ENCODE measurements around the gene RALGDS.
A peak's percentile ranks its signal among the peaks of the same experiment; 100 is the strongest.

The RALGDS gene

DNA sequence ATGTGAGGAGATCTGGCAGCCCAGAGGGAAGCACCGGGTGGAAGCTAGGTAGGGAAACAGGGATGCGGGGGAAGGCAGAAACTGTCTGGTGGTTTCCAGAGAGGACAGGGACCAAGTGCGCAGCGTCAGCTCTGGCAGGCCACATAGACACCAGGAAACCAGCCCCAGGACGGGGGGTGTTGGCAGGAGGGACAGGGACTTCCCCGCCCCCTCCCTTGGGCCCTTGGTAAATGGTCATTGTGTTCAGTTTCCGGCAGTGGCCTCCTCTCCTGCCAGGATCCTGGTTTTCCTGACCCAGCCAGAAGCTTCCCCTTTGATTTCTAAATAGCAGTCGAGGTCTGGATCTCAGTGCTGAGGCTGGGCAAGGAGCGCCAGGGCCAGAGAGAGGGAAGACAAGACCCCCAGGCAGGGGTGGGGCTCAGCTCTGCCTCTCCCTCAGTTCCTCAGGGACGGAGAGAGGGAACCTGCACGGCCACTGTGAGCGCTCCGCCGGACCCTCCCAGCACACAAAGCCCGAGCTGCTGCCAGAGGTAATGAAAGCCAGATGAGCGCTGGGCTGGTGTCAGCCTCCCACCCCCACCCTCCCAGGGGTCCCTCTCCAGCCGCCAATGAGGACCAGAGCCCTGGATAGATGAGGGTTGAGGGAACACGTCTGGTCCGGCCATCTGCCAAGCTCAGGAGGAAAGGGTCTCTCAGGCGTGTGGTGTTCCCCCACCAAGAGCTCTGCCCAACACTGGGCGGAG, 1.8 kb downstream of the RALGDS start:
- DNase-seq = no peak

DNA sequence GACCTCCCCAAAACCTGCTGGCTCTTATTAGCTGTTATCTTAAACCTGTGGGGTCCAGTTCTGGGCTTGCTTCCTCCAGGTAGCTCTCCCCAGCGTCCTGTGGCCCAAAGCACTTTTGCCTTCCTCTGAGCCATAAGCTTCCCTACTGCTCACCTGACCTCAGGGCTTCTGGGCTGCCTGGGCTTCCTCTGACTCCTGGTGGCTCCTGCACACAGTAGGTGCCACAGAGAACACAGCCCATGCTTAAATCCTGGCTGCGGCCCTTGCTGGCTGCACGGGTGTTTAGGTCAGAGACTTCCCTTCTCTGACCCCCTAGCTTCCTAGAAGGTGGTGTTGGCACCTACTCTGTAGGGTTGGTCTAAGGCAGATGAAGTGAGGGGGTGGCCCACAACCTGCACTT, 2.5 kb downstream of the RALGDS start:
- no peak for DNase-seq

DNA sequence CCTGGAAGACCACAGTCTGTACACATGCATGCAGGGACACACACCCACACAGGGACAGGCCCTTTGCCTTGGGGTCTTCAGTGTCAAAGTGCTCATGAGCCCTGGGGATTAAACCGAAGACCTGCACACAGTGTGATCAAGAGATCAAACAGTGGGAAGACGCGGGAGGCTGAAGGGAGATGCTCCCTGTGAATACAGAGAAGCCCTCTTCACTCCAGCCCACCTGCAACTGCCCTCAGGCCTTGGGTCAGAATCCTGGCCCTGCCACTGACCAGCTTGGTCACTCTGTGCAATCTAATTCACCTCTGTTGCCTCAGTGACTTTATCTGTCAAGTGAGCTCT, 2.9 kb downstream of the RALGDS start:
- DNase-seq = no peak

DNA sequence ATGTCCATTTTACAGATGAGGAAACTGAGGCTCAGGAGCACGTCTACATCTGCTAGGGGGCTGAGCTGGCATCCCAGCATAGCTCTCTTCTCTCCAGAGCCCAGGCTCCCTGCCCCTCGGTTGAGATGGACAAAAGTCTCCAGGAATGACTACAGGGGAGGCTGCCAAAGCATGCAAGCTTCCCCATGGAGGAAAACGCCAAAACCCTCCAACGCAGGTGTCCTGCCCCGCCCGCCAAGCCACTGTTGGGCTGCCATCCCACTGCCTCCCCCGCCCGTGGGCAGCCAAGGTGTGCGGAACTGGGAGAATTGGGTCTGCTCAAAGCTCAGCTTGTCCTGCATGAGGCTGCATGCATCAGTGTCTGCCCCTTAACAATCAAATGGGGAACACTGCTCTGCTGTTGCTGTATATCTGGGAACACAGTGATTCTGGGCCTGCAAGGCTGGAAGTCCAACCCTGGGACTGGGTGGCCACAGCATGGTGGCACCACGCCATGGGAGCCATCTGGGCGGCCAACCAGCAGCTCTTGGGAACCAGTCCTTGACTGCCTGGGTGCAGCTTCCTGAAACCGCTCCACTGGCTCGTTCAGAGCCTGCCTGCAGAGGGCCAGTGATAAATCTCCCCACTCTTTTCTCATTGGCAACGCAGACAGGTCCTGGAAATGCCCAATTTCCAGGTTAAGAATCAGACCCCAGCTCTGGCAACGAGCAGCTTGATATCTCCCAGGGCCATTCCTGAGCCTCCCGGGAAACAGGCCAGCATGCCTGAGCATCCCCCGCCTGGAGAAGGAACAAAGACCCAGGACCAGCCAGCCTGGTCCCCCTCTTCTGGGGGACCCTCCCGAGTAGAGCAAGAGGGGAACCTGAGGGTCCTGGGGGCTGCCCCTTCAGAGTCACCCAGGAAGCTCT, 3.5 kb downstream of the RALGDS start:
- DNase-seq = no peak

DNA sequence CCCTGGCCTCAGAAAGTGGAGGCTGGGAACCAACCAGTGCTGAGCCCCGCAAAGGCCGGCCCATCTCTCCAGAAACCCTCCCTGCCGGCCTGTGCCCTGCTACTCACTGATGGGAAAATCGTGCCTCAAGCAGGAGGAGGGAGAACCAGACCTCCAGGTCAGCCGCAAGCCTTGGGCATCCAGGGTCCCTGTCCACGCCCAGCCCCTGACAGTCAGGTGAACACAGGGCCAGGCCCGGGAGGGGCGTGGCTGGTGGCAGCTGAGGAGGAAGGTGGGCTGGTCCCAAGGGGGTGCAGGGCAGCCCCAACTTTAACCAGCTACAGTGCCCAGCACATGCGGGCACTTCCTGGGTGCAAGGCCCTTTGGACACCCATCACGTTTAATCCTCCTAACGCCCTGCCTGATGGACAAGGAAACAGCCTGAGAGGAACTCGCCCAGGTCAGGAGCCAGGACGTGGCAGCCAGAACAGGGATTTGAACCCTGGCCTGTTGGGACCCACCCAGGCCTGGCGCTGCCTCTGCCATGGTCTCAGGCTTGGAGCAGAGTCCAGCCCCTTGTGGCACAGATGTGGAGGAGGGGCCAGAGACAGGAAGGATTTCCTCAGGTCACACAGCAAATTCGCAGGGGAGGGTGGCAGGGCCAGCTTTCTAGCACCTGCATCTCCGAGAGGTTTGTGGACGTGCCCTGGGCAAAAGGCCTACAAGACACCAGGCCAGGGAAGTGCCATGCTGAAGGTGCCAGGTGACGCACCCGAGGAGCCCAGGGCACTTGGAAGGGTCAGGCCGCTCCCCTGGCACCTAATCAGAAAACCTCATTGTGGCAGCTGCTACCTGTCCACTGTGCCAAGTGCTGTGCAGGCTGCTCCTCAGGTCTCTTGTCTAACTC, 4.5 kb downstream of the RALGDS start:
- DNase-seq = no peak

DNA sequence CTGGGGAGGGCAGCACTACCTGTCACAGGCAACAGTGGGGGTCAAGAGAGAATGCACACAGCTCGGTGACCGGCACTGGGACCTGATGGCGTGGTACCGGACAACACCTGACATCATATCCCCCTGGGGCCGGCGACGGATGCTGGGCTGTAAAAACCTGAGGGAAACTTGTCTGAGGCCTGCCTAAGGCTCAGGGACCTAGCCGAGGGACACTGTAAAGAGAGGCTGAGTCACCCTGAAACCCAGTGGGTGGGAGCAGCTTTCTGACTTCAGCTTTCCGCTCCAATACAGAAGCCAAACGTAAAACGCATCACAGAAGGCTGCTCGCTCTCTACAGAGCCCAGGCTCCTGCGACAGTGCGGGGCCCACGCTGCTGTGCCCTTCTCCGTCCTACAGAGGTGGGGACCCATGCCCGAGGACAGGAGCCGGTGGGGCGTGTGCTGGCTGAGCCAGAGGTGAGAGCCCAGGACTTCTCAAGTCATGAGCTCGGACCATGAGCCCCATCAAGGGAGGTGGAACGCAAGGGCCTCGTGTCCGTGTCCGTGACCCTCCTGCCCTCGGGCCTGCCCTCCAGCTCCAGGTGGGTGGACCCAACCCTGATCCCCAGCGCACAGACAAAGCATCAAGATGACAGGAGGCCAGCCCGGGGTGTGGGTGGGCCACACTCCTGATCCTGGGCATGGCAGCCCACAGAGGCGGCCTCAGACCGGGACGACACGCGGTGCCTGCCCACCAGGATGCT, 5.3 kb downstream of the RALGDS start:
- DNase-seq = peak in 3 of 5 experiments; percentile 28 to 92 (median 66)

DNA sequence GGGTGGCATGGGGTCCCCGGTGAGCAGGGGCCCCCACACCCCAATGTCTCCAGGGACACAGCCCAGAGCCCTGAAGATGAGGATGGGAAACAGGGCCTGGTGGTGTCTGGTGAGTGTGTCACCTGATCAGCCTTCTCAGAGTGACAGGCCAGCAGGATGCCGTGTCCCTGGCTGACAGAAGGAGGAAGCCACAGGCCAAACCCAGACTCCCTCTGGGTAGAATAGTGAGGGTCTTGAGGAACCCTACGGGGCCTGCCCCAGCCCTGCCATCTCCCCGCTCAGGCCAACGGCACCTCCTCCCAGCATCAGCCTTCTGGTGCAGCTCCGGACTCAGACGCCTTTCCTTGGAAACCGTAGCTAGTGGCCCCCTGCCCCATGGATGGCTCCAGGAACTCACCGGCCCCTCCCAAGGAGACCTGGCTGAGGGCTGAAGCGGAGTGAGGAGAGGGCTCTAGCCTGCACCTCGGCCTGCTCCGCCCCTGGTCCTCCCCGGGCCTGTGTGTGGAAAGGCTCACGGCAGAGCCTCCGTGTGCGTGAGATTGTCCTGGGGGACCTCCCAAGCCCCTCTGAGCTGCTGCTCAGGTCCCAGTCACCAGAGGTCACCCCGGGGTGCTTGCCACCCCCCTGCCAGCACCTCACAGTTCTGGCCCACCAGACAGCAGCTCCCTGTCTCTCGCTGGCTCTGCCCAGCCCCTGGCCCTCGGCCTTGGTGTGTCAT, 6.0 kb downstream of the RALGDS start:
- peak in 1 of 5 experiments; percentile 45 for DNase-seq

DNA sequence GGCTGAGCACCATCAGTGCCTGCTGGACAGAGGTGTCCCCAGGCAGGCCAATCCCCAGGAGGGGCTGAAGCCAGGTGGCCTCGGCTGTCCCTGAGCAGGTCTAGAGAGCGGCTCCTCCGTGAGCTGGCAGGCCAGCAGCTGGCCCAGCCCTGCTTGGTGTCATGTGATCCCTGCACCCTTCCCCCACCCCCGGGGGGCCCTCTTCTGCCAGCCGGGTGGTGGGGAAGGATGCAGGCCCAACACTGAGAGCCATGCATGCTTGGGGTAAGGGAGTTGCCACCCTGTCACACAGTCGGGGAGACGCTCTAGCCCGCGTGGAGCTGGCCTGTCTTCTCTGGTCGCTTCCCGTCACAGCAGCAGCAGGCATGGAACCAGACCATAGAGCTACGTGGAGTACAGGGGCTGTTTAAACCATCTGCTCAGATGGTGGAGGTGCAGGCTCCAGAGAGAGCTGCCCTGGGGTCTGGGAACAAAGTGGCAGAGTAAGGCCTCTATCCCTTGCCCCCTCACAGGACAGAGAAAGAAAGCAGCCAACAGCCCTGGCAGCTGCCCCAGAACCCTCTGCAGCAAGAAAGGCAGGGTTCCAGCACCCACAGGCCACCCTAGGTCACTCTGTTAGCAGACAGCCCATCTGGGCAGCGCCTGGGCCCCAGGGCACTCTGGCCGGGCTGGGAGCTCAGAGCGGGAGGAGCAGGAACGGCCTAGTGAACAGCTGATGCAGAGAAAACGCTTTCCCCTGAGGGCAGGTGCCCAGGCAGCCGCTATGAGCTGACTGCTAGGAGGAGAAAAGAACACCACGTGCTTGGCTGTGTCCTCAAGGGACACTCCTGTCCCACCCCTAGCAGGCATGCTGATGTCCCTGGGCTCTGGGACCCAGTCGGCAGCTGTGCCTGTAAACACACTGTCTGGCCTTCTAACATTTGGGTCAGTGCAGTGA, 6.8 kb downstream of the RALGDS start:
- no peak for DNase-seq

DNA sequence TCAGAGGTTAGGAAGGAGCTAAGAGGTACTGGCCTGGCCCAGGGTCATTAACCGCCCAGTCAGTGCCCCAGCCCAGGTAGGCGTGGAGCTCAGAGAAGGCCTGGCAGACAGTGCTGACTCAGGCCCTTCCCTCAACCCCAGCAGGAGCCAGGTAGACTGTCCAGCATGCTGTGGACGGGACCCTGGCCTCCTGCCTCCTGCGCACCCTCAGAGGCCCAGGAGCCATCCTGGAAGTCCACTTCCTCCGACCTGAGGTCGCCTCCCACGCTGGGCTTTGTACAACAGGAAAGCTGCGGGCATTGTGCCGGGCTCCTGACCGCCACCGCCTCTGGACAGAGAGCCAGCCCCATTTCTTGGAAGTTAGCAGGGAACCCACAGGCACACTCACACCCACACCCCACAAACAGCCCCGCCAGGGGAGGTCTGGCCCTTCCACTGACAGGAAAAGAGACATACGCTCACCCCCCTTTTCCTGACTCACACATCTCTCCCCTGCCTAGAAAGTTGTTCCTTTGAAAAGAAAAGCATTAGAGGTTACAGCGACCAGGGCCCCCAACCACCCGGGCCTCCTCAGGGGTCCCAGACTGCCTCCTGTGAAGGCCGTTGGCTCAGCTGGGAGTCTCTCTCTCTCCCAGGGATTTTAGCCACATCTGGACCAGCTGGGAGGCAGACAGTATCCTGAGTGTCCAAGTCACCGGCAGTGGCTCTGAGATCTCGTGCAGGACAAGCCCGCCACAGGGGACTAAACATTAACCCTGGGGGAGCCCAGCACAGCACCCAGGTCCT, 7.7 kb downstream of the RALGDS start:
- DNase-seq = no peak

DNA sequence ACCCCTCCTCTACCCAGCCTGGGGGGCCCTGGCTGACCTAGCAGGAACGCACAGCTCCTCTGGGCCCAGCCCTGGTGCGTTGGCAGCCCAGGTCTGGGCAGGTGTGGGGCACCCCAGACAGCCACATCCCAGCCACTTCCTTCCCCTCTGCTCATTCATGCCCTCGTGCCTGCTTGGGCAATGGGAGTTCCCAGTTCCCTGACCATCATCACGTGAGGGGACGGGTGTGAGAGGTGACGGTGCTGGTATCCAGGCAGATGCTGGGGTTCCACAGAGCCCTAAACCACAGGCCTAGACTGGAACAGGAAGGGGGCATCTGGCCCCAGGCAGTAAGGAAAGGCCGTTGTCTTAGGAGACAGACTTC, 8.4 kb downstream of the RALGDS start:
- DNase-seq = peak in 3 of 5 experiments; percentile 22 to 77 (median 55)

DNA sequence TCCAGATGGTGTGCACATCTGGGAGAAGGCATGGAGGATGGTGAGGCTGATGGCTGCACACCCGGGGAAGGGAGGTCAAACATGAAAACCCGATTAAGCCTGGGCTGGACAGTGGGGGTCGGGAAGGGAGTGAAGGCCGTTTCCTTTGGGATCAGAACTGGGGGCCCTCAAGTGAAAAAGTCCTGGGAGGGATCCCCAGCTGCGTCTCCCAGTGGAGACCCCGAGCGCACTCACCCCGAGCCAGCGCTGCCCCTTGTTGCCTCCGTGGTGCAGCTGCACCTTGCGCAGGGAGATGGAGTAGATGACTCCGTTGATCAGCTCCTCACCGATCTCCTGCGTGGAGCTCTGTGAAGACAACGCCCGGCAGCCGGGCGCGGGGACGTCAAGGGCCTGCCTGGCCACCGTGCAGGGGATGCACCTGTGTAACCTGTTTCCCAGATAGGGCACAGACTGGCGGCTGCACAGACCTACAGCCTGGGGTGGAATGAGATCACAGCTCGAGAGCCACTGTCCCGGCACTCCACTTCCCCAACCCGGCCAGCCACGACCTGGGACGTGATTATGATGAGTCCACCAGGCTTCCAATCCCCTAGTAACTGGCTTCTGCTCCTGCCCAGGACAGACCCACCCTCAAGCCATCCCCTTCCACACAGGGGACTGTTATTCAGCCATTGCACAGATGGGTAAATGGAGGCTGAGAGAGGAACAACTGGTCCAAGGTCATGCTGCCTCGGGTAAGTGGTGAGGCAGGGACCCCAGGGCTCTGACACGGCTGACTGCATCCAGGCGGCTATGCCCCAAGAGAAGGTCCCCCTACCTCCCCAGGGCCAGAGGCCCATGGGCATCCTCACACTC, 9.0 kb downstream of the RALGDS start:
- DNase-seq = no peak

DNA sequence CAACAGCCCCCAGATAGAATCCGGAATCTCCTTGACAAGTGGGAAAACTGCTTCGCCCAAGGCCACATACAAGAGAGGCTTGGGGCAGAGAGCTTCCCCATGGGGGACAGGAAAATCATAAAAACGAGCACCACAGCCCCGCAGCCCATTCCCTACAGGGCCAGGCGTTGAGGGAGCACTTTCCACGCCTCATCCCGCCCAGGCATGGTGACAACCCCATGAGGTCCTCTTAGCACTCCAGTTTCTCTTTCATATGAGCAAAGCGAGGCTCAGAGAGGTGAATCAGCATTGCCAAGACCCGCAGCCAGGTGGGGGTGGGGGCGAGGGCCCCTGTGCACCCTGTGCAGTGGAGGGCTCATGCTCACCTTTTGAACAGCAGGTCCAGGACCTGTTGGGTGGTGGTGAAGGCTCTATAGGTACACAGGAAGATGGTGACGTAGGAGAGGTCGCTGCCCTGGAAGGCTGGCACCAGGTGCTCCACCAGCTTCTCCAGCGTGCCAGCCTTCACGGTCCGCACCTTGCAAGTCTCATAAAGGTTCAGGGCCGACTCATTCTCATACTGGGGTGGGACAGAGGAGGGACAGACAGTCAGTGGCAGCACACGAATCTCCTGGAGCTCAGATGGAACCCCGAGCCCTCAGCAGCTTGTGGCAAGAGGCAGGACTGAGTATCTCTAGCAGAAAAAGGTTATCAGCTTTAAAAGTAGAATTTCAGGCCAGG, 10.9 kb downstream of the RALGDS start:
- no peak for DNase-seq

DNA sequence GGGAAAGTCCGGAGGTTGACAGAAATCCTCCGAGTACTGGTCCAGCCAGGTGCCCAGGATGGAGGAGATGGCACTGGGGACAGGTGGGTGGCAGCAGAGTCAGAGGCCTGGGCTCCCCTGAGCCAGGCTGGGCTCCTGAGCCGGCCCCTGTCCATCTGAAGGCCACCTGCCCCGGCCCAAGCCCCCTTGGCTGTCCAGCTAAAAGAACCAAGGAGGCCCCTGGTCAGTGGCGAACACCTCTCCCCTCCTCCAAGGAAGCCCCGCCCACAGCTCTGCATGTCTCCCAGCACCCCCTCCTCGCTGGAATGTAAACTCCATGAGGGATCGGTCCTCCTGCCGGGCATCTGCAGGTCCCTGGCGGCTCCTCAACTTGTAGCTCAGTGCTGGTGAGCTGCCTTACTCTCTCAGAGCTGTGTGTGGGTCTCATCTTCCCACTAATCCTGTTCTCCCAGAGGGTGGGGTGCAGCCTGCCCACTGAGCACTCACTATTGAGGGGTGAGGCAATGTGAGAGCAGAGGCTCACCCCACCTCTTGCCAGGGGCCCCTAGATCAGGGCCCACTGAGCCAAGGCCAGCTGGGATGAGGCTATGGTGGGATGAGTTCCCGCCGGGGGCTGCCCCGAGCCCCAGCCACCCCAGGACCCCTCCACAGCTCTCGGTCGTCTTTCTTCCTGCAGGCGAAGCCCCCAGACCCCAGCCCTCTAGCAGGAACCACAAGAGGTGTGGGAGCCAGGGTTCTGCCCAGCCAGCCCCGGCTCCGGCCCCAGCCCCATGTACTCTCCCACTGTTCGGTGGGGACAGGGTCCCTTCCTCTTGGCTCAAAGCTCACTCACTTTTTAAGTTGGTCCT, 12.0 kb downstream of the RALGDS start:
- DNase-seq = peak in 1 of 5 experiments; percentile 2

DNA sequence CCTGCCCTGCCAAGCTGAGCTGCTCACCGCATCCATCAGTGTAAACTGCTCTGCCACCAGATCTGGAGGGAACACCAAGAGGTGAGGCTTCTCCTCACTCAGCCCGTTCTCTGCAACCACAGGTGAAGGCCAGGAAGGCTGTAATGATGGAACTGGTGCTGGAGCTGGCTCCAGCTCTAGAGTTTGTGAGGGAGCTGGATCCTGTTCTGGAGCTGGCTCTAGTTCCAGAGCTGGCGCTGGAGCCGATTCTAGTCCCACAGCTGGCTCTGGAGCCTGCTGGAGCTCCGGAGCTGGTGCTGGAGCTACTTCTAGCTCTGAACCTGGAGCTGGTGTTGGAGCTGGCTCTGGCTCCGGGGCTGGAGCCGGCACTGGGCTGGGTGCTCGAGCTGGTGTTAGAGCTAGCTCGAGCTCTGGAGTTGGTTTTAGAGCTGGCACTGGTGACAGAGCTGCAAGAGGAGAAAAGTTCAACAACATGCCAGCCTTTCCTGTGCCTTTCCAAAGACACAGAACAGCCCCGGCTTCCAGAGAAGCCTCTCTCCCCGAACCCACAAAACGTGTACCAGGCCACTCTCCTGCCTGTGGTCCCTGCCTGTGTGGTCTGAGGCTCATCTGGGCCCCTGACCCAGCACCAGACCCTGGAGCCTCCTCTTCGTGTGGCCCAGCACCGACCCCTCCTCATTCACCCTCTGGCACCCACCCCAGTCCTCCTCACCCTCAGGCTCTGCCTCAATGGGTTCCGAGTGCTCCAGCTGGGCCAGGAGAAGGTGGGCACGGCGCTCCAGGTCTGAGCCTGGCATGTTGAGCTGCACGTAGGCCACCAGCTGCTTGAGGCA, 12.9 kb downstream of the RALGDS start:
- peak in 1 of 5 experiments; percentile 1 for DNase-seq

DNA sequence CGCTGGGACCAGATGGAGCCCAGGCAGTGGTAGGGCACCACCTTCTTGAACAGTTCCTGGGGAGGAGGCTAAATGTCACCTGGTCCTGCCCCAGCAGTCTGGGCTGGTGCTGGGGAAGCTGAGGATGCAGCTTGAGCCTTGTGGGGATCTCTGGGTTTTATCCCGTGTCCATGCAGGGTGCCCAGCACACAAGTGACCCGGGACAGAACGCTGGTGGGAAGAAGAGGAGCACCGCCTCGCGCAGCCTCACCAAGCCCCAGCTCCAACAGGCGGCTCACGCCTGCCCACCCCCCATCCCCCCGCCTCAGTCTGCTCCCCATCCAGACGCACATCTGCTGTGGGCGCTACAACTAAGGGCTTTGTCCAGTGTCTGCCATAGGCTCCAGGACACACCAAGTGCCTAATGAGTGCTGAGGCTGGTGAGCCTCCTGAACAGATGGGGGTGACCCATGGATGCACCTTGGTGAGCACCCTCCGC, 13.8 kb downstream of the RALGDS start:
- DNase-seq = peak in 1 of 5 experiments; percentile 3

Data from T-helper 2 cell (primary cell).